ENCODE data around the gene CLEC5A. TPM values are rescaled to one million over a fixed set of nuclear protein-coding genes. Genes with fewer than 3 reads are reported as not detected.

Gene CLEC5A
- total RNA-seq, 1 donor from 2014 or later = not detected

Other genes with a start within 250 kb of the CLEC5A start
- gene DENND11, start 244.8 kb downstream of the CLEC5A start, total RNA-seq = 2.3 TPM in 2 replicates
- gene WEE2, start 238.6 kb downstream of the CLEC5A start, total RNA-seq = not detected in 2 replicates
- gene SSBP1, start 208.6 kb downstream of the CLEC5A start, total RNA-seq = 182 and 193 TPM in 2 replicates
- 0.78 TPM in 1 of 2 replicates, not detected in the other for gene TAS2R3, start 182.9 kb downstream of the CLEC5A start, total RNA-seq
- 0.40 and 0.68 TPM in 2 replicates for gene TAS2R4, start 170.3 kb downstream of the CLEC5A start, total RNA-seq
- gene TAS2R5, start 156.8 kb downstream of the CLEC5A start, total RNA-seq = 0.52 and 0.56 TPM in 2 replicates
- gene PRSS37, start 105.5 kb downstream of the CLEC5A start, total RNA-seq = not detected in 2 replicates
- not detected in 2 replicates for gene OR9A4, start 30.6 kb downstream of the CLEC5A start, total RNA-seq
- not detected in 2 replicates for gene TAS2R38, start 26.8 kb upstream of the CLEC5A start, total RNA-seq
- 0.03 and 0.16 TPM in 2 replicates for gene MGAM, start 48.9 kb upstream of the CLEC5A start, total RNA-seq
- not detected in 2 replicates for gene MGAM2, start 164.7 kb upstream of the CLEC5A start, total RNA-seq